ENCODE measurements around the gene ZDHHC8. TPM values are rescaled to one million over a fixed set of nuclear protein-coding genes. Genes with fewer than 3 reads are reported as not detected.

The ZDHHC8 gene
- total RNA-seq, 1 donor from 2014 or later, result 61.8 TPM

DNA sequence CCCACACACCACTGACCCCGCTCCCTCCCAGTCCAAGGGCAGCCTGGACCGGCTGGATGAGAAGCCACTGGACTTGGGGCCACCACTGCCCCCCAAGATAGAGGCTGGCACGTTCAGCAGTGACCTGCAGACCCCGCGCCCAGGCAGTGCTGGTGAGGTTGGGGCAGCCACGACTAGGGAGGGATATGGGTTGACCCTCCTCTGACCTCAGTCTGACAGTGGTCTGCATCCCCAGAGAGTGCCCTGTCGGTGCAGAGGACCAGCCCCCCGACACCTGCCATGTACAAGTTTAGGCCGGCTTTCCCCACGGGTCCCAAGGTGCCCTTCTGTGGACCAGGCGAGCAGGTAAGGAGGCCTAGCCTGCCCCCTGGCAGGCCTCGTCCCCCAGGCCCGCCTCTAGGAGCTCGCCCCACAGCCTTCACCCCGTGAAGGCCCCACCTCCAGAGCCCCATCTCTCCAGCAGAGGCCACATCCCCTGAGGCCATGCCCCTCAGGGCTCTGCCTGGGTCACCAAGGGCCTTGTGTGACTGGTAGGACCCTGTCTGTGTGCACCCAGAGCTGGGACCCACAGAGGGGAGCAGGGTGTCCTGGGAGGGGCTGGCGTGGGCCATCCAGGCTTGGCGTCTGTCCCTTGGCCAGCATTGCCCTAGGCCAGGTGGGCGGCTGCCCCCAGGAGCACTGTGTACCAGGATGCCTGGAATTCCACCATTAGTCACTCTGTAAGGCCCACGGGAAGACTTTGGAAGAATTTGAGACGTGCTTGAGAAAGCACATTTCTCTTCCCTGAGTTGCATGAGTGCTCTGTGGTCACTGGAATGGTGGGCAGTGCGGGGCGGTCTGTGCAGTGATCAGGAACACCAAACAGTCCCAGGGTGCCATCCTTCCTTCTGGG lies 9.8 kb downstream of the ZDHHC8 start:
- intact Hi-C loops (cut with micrococcal nuclease), result no loop called here

DNA sequence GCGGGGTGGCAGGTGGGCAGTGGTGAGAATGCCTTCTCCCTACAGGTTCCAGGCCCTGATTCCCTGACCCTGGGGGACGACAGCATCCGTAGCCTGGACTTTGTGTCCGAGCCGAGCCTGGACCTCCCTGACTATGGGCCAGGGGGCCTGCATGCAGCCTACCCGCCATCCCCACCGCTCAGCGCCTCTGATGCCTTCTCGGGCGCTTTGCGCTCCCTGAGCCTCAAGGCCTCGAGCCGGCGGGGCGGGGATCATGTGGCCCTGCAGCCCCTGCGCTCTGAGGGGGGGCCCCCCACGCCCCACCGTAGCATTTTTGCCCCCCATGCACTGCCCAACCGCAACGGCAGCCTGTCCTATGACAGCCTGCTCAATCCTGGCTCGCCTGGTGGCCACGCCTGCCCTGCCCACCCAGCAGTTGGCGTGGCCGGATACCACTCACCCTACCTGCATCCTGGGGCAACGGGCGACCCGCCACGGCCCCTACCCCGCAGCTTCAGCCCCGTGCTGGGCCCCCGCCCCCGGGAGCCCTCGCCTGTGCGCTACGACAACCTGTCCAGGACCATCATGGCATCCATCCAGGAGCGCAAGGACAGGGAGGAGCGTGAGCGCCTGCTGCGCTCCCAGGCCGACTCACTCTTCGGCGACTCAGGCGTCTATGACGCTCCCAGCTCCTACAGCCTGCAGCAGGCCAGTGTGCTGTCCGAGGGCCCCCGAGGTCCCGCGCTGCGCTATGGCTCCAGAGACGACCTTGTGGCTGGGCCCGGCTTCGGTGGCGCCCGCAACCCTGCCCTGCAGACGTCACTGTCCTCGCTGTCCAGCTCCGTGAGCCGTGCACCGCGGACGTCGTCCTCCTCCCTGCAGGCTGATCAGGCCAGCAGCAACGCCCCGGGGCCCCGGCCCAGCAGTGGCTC lies 11.4 kb downstream of the ZDHHC8 start:
- intact Hi-C loops (cut with micrococcal nuclease), result no loop called here

- intact Hi-C loops (cut with micrococcal nuclease), result no loop called here
These were observed 12.5 kb downstream of the ZDHHC8 start for GRCh38 chr22:20143883-20144665.

DNA sequence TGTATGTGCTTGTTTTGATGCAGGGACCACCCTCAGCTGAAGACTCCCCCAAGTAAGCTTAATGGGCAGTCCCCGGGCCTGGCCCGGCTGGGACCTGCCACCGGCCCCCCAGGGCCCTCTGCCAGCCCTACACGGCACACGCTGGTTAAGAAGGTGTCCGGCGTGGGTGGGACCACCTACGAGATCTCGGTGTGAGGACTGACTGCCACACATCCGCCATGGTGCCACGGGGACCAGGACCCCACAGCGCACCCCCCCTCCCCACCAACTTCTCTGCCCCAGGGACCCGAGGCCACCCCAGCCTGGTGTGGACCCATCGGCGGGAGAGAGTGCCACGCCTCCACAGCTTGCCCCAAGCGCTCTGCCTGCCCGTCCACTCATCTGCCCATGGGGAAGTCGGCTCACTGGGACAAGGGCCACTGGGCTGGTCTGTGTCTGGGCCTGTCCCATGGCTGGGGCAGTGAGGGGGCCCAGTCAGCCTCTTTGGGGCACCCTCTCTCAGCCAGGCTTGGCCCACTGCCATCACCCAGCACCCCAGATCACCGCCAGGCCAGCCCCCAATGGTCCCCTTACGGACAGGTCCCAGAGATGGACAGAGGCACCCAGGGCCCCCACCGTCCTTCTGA lies 13.7 kb downstream of the ZDHHC8 start:
- intact Hi-C loops (cut with micrococcal nuclease), result no loop called here

GRCh38 chr22:20145832-20146223 lies 14.2 kb downstream of the ZDHHC8 start:
- intact Hi-C loops (cut with micrococcal nuclease), result no loop called here

- intact Hi-C loops (cut with micrococcal nuclease), result no loop called here
These were observed 15.2 kb downstream of the ZDHHC8 start for GRCh38 chr22:20146777-20147176.

- intact Hi-C loops (cut with micrococcal nuclease), result no loop called here
These were observed 15.8 kb downstream of the ZDHHC8 start for GRCh38 chr22:20147237-20147988.

DNA sequence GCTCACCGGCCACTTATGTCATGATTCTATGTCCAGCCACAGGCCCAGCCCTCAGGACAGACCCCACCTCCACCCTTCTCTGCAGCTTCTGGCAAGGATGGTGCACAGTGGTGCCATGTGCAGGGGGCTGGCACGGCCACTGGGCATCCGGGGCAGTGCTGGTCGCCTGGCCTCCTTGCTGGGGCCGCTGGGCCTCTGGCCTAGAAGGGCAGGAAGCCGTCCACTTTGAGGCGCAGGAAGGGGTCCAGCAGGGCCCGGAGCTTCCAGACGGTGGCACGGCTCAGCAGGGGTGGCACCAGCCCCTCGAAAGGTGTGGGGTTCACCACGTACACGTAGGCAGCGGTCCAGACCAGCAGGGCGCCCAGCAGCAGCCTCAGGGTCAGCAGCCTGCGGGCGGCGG lies 16.8 kb downstream of the ZDHHC8 start:
- intact Hi-C loops (cut with micrococcal nuclease), result no loop called here

DNA sequence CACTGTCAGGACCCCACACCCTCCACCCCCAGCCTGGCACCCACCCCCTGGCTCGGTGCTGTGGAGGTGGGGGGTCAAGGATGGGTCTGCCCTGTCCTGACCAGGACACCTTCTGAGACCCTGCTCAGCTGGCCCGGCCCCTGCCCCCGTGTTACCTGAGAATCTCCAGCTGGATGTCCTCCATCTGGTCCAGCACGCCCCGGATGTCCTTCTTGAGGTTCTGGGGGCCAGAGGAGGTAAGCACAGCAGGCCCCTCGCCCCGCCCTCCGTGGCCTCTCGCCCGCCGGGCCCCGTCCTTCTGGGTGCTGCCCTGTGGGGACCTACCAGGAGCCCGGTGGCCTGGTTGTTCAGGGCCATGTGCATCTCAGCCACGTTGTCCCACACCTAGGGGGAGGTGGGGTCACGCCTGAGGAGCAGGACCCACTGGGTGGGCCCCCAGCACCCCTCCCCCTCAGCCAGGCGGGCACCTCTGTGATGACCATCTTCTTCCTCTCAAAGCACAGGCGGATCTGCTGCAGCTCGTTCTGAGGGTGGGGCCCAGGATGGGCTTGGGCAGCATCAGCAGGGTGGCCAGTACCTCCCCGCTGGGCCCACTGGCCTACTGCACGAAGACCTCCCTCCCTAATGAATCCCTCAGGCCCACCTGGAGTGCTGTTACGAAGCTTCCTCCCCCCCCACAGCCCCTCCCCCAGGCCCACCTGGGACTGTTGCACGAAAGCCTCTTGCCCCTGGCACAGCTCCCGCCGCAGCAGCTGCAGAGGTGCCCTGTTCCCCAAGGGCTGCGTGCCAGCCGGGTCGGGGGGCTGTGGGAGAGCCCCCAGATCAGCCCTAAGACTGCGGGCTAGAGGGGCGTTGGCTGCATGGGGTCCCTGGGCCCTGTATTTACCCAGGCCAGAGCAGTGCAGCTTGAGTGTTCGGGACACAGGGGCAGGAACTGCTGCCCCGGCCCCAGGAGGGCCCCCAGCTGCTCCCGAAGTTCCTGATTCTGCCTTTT lies 17.9 kb downstream of the ZDHHC8 start:
- intact Hi-C loops (cut with micrococcal nuclease), result no loop called here

GRCh38 chr22:20150381-20151275 lies 19.0 kb downstream of the ZDHHC8 start, which contains the start of gene CCDC188:
CCDC188 (minus strand) TSS chr22:20151055; CDS start chr22:20150986, 69 bp downstream.
- intact Hi-C loops (cut with micrococcal nuclease), result no loop called here

GRCh38 chr22:20151276-20151588 lies 19.6 kb downstream of the ZDHHC8 start:
- intact Hi-C loops (cut with micrococcal nuclease), result no loop called here

- intact Hi-C loops (cut with micrococcal nuclease), result no loop called here
These were observed 20.9 kb downstream of the ZDHHC8 start for GRCh38 chr22:20152464-20152890.

- intact Hi-C loops (cut with micrococcal nuclease), result no loop called here
These were observed 22.3 kb downstream of the ZDHHC8 start for GRCh38 chr22:20153945-20154344.

GRCh38 chr22:20154602-20155187 lies 23.1 kb downstream of the ZDHHC8 start:
- intact Hi-C loops (cut with micrococcal nuclease), result no loop called here

GRCh38 chr22:20155330-20156041 lies 23.9 kb downstream of the ZDHHC8 start:
- intact Hi-C loops (cut with micrococcal nuclease), result no loop called here

GRCh38 chr22:20156042-20156389 lies 24.4 kb downstream of the ZDHHC8 start:
- intact Hi-C loops (cut with micrococcal nuclease), result no loop called here
